Activated CD4-positive, alpha-beta T cell treated with anti-CD3 and anti-CD28 coated beads, Interleukin-2, amount 10 ng/mL, durations not matched to agents 24 days and 14 days (primary cell): ENCODE measurements around the gene RRAS2. TPM values are rescaled to one million over a fixed set of nuclear protein-coding genes. Genes with fewer than 3 reads are reported as not detected.
"Not testable (repeated sequence)": the region's sequence is repeated elsewhere in the genome, so short reads cannot be mapped to it uniquely, and the experiment has no call there.

Experiments used
- DNase-seq: peaks from one replicate; pipeline ENCODE4 v3.0.0; 2022
- H3K27ac Mint-ChIP-seq: one replicate; pipeline ENCODE4 v1.8.0; 2022; ENCODE audit warnings: mild to moderate bottlenecking, mixed read lengths
- H3K27me3 Mint-ChIP-seq: one replicate; pipeline ENCODE4 v1.8.0; 2022; ENCODE audit warnings: mixed read lengths
- H3K36me3 Mint-ChIP-seq: one replicate; pipeline ENCODE4 v1.8.0; 2022; ENCODE audit warnings: low read depth, mild to moderate bottlenecking, mixed read lengths
- H3K4me1 Mint-ChIP-seq: one replicate; pipeline ENCODE4 v1.8.0; 2021; ENCODE audit warnings: mixed read lengths
- H3K4me3 Mint-ChIP-seq: one replicate; pipeline ENCODE4 v1.8.0; 2022; ENCODE audit warnings: mild to moderate bottlenecking, moderate library complexity, mixed read lengths
- H3K9me3 Mint-ChIP-seq: one replicate; pipeline ENCODE4 v1.8.0; 2021; ENCODE audit warnings: mixed read lengths
- intact Hi-C: fragments of 100-400 bp; cut with micrococcal nuclease; formaldehyde crosslinking; loops from one replicate; pipeline ENCODE4 v1.15.1; 2023
- total RNA-seq: library from RNA; stranded (reverse); gene quantifications from 2 replicates; pipeline ENCODE4 v1.2.3, GENCODE V29; 2022

Gene RRAS2
- total RNA-seq, 1 donor from 2014 or later: 78.9 TPM

DNA sequence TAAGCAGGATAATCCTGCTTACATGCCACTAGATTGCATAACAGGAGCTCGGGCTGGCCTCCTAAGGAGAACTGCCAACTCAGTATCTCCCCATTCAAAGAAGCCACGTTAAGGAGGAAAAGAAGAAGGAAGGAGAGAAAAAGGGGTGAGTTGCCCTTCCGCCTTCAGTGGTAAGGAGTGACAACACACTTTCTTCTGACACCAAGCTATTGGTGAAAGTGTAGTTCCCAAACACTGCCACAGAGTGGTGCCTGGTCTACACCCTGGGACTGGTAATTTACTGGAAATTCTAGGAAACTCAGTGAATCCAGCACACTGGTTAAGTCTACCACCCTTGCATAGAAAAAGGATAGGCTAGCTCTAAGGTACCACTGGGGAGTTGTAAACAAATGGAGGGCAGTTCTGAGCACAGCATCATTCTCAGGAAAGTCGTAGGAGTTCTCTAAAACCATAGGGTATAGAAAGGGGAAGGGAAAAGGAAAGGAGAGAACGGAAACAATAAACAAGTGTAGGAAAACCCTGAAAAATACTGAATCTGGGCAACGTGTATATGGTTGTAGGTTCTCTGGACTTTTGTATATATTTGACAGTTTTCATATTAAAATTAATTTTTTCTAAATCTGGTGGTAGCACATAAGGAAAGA lies 58.2 kb downstream of the RRAS2 start:
- H3K4me1 Mint-ChIP-seq: peaks cover 16% of the 10 kb centered on the region
- no peak overlapping the region for H3K27ac Mint-ChIP-seq
- H3K36me3 Mint-ChIP-seq: peaks cover 2% of the 10 kb centered on the region
- no peaks in the 10 kb centered on the region for H3K27me3 Mint-ChIP-seq
- peak; percentile 82 for DNase-seq
- no peaks in the 10 kb centered on the region for H3K9me3 Mint-ChIP-seq
- intact Hi-C loops: loop anchor here (1.0 to 2.0 kb wide), 3 partner anchors 56 to 155 kb away; no protein-coding TSS in a partner anchor
- no peak overlapping the region for H3K4me3 Mint-ChIP-seq

DNA sequence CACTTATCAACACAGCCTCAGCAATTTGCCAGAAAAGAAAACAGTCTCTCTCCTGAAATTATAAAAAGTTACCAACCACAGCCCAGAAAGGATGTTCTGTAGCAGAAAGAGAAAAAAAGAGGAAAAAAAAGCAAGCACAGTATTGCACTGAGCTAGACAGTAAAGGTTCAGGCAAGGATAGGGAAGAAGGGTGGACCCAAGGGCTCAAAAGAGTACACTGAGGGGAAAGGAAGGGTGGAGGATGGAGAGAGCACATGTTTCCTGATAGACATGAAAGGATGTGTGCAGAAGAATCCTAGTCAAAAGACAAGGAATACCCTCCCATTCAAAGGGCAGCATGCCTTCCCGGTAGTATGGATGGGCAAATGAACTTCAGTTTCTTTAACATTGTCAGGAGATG lies 59.1 kb downstream of the RRAS2 start:
- Mint-ChIP-seq H3K36me3 (peaks cover 6% of the 10 kb centered on the region), H3K27me3 (no peaks in the 10 kb centered on the region), H3K4me3 (no peak overlapping the region), H3K4me1 (peaks cover 16% of the 10 kb centered on the region), H3K27ac (no peak overlapping the region), H3K9me3 (no peaks in the 10 kb centered on the region)
- intact Hi-C loops: loop anchor here (1.0 to 2.0 kb wide), 3 partner anchors 57 to 155 kb away; no protein-coding TSS in a partner anchor
- no peak for DNase-seq

DNA sequence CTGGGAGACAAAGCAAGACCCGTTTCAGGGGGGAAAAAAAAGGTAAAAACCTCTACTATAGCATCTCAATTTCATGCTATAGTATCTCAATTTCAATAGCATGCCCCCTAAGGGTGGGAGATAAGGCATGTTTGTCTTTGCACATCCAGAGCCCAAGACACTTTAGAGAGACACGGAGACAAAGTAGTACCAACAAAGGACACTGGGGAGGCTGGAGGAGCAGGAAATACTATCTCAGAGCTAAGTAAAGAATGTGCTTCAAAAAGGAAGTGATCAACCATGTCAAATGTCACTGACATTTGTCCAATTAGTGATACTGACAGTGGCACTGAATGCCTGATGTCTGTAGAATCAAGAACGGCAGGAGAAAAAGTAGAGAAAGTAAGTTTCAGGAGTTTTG lies 68.6 kb downstream of the RRAS2 start:
- intact Hi-C loops: no loop called here
- DNase-seq: no peak
- Mint-ChIP-seq H3K27me3 (no peaks in the 10 kb centered on the region), H3K36me3 (peaks cover 64% of the 10 kb centered on the region), H3K9me3 (no peaks in the 10 kb centered on the region), H3K4me3 (no peak overlapping the region), H3K4me1 (peaks cover 31% of the 10 kb centered on the region), H3K27ac (no peak overlapping the region)

DNA sequence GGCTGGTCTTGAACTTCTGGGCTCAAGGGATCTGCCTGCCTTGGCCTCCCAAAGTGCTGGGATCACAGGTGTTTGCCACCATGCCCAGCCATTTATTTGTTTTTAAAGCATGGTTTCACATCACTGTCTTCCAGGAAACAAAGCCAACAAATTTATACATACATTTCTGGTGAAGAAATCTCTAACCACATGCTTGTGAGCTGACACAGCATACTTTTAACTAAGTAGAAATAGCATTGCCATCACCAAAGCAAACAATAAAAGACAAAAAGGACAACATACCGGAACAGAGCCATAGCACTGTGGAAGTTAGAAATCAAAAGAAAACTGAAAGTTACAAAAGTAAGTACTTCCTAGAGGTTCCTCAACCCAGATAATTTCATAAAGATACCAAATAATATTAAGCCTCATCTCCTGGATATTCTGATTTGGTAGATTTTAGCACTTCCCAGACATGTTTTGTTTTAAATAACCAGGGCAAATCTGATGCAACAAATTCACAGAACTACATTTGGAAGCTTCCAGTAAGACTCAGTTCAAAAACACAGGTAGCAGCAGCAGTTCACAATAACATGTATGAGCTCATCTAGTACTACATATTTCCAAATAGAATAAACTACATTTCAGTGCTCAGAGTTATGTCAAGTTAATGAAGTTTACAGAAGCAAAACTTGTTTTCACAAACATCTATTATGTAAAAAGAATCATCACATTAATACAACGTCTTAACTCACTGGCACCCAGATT lies 70.6 kb downstream of the RRAS2 start:
- Mint-ChIP-seq H3K36me3 (peaks cover 61% of the 10 kb centered on the region), H3K4me1 (peaks cover 29% of the 10 kb centered on the region), H3K27ac (peak overlapping the region; percentile 86), H3K9me3 (no peaks in the 10 kb centered on the region), H3K4me3 (peak overlapping the region; percentile 58), H3K27me3 (no peaks in the 10 kb centered on the region)
- intact Hi-C loops: no loop called here
- peak; percentile 72 for DNase-seq

DNA sequence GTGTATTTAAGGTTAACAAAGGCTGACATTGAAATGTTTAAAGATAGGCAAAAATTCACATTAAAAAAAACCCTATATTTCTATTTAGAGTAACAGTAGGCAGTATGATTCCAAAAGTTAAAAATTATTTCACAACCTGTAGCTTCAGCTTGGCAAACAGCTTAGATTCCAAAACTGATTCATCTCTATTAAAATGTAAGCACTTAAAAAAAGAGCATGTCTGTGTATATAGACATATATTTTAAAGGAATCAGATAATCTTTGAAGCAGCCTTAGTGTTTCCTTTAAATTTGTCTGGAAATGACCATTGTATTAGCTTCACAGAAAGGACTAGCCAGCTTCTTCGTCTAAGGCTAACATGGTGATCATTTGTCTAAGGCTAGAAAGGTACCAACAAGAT lies 80.1 kb downstream of the RRAS2 start:
- DNase-seq, H3K4me1 Mint-ChIP-seq, H3K4me3 Mint-ChIP-seq, intact Hi-C loops, H3K27me3 Mint-ChIP-seq, H3K27ac Mint-ChIP-seq, H3K9me3 Mint-ChIP-seq: not testable (repeated sequence)
- H3K36me3 Mint-ChIP-seq: peaks cover 54% of the 10 kb centered on the region

DNA sequence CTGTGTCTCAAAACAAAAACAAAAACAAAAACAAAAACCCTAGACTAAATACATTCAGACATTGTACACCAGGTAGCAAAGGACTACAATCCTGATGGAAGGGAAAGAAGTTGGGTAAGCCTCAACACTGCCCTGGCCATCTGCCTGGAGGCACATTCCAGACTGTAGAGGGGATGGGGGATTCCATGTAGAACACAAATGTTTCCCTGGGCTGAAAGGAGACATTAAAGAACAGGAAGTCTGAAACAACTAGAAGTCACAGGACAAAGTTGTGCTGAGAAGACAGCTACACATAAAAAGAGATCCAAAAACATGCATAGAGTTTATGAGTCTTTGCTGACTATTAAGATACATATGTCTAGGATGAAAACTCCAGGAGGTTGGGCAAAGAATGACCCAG lies 83.9 kb downstream of the RRAS2 start:
- intact Hi-C loops: no loop called here
- Mint-ChIP-seq H3K27ac (no peak overlapping the region), H3K36me3 (peaks cover 63% of the 10 kb centered on the region), H3K27me3 (no peaks in the 10 kb centered on the region), H3K4me1 (peaks cover 27% of the 10 kb centered on the region), H3K4me3 (no peak overlapping the region), H3K9me3 (no peaks in the 10 kb centered on the region)
- DNase-seq: no peak

DNA sequence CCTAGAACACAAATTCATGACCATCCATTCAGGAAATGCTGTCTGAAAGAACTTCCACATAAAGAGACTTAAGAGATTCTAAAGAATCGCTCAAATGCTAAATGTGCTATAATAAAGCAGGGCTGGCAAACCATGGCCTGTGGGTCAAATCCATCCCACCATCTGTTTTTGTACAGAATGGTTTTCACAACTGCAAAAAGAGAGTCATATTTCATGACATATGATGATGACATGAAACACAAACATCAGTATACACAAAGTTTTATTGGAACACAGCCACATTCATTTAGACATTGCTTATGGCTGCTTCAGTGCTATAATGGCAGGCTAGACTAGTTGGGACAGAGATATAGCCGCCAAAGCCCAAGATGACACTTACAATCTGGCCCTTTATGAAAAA lies 85.1 kb downstream of the RRAS2 start:
- Mint-ChIP-seq H3K9me3 (no peaks in the 10 kb centered on the region), H3K27me3 (no peaks in the 10 kb centered on the region), H3K4me3 (no peak overlapping the region), H3K4me1 (peaks cover 27% of the 10 kb centered on the region), H3K27ac (no peak overlapping the region), H3K36me3 (peaks cover 54% of the 10 kb centered on the region)
- DNase-seq: no peak
- intact Hi-C loops: loop anchor here (5.0 kb wide), 1 partner anchor 83 kb away; the partner anchor contains the start of gene RRAS2

DNA sequence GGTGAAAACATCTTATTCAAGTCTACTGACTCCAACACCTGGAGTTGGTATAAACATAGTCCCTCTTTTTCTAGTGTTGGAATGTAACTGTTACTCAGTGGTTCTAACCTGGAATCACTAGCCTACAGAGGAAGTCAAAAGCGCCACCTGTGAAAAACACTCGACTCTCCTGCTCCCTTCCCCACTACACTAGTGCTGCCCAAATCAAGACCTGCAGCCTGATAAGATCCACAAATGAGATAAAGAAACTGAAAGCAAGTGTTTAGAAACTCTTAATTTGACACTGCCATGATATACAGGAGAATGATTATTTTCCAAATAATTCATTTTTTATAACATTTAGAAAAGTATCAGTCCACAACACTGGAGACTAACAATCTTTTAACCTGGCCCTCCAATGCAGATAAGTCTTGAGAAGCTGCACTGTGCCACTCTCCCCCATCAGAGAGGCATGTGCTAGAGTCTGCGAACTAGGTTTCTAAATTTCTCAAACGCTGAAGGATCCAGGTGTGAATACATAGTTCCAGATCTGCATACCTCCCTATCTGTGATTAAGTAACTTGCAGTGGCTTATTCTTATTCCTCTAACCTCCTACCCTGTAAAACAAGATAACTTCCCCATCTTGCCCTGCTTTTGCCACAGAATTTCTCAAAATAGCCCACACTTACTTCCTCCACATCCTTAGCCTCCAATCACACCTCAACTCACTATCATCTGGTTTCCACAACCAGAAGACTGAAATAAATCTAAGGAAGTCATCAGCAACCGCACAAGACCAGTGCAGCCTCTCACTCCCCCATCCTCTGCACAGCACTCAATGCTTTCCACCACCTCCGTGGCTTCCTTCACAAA lies 88.1 kb downstream of the RRAS2 start:
- no peaks in the 10 kb centered on the region for H3K27me3 Mint-ChIP-seq
- peak; percentile 80 for DNase-seq
- intact Hi-C loops: loop anchor here (5.0 kb wide), 1 partner anchor 86 kb away; the partner anchor contains the start of gene RRAS2
- peaks cover 50% of the 10 kb centered on the region for H3K36me3 Mint-ChIP-seq
- H3K9me3 Mint-ChIP-seq: no peaks in the 10 kb centered on the region
- peaks cover 24% of the 10 kb centered on the region for H3K4me1 Mint-ChIP-seq
- peak overlapping the region; percentile 72 for H3K4me3 Mint-ChIP-seq
- H3K27ac Mint-ChIP-seq: peak overlapping the region; percentile 84

DNA sequence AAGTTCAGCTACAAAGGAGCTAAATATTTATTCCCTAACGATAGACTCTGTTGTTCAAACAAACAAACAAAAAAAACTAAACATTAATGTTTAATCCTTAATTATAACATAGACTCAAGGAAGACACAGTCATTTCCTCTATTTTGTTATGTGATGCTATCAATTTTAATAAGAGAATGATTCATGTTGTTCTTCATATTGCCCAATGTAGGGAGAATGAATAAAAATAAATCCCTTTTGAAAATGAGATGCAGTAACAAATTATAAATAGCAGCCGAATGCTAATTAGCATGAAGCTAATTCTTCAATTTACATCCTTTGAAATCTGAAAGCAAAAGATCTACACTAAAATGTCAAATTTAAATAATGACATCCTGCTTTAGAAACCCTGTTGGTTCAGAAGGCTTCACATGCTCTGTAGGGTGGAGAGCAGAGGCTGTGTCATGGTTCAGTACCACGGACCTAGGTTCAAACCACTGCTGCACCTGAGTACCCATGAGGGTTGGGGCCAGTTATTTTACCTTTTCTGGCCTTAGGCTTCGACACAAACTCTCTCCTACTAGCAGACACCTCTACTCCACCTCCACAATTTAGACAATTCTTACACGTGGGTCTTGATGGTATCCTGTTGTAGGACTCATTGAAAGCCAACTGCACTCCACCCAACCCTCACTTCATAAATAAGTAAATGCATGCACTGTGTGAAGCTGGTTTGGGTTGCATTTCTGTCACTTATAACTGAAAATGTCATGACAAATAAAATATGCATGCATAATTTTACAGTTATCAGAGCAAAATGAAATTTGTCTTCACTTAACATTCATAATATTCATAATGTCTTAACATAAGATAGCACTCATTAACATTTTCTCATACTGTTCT lies 89.0 kb downstream of the RRAS2 start:
- Mint-ChIP-seq H3K27ac (no peak overlapping the region), H3K4me3 (no peak overlapping the region), H3K27me3 (no peaks in the 10 kb centered on the region), H3K9me3 (peaks cover 4% of the 10 kb centered on the region), H3K36me3 (peaks cover 52% of the 10 kb centered on the region), H3K4me1 (peaks cover 22% of the 10 kb centered on the region)
- intact Hi-C loops: loop anchor here (5.0 kb wide), 1 partner anchor 87 kb away; the partner anchor contains the start of gene RRAS2
- no peak for DNase-seq

DNA sequence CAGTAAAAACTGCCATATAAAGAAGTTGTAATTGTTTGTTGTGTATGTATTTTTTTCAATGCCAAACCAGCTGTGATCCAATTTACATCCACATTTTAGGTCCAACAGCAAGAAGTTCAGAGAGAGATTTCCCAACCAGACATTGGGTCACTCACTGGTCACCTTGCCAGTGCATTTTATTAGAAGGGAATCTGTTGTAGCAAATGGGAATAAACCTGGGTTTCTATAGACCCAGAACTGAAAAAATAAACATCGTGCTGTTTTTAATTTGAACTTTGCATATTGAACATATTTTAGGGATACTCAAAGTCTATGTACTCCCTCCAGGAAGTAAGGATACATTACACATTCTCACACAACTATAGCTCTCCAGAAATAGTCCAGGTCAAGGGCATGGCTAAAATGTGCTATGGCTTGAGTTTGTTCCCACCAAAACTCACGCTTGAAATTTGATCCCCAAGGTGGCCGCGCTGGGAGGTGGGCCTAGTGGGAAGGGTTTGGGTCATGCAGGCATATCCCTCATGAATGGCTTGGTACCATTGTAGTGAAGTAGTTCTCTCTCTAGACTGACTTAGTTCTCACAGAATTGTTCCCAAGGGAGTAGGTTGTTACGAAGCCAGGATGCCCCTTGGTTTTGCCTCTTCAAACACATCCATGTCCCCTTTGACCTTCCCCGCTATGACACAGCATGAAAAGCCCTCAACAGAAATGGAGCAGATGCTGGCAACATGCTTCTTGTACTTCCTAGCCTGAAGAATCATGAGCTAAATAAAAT lies 90.9 kb downstream of the RRAS2 start:
- DNase-seq: no peak
- peaks cover 45% of the 10 kb centered on the region for H3K36me3 Mint-ChIP-seq
- H3K4me3 Mint-ChIP-seq: no peak overlapping the region
- intact Hi-C loops: no loop called here
- peaks cover 20% of the 10 kb centered on the region for H3K4me1 Mint-ChIP-seq
- no peaks in the 10 kb centered on the region for H3K27me3 Mint-ChIP-seq
- peaks cover 4% of the 10 kb centered on the region for H3K9me3 Mint-ChIP-seq
- H3K27ac Mint-ChIP-seq: no peak overlapping the region

DNA sequence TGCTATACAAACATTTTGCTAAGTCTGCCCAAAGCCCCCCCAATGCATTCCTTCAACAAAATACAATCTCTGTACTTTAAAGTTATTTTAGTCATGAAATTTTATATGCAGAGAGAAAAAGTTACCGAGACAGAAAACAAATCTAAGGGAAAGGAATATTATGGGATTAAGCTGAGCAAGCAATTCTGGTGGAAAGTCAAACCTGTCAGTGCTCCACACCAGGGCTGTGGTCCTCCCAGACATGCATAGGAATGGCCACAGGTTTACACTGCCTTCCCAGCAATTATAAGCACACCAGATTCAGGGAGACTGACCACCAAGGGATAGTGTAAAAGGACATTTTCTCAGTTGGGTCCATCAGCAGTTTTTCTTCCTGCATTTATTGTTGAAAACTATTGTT lies 92.4 kb downstream of the RRAS2 start:
- Mint-ChIP-seq H3K4me1 (peaks cover 12% of the 10 kb centered on the region), H3K27me3 (no peaks in the 10 kb centered on the region), H3K4me3 (no peak overlapping the region), H3K9me3 (peaks cover 4% of the 10 kb centered on the region), H3K36me3 (peaks cover 37% of the 10 kb centered on the region), H3K27ac (no peak overlapping the region)
- intact Hi-C loops: no loop called here
- DNase-seq: no peak

DNA sequence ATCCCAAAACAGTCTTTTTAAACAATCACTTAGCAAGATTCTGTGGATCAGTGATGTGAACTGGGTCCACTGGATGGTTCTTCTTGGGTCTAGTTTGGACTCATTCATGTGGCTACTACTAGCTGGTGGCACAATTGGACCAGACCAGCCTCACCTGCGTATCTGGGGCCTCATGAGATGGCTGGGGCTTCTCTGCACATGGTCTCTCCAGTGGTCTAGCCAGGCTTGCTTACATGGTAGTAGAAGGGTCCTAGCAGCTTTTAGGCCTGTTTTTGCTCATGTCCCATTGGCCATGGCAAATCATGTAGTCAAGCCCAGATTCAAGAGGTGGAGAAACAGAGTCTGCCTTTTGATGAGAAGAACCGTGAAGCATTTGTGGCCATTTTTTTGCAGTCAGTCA lies 94.0 kb downstream of the RRAS2 start:
- no peaks in the 10 kb centered on the region for H3K4me1 Mint-ChIP-seq
- peaks cover 4% of the 10 kb centered on the region for H3K9me3 Mint-ChIP-seq
- peaks cover 29% of the 10 kb centered on the region for H3K36me3 Mint-ChIP-seq
- no peak overlapping the region for H3K4me3 Mint-ChIP-seq
- no peaks in the 10 kb centered on the region for H3K27me3 Mint-ChIP-seq
- no peak for DNase-seq
- intact Hi-C loops: no loop called here
- H3K27ac Mint-ChIP-seq: no peak overlapping the region
